Measurements from ENCODE around the gene SNTG2.

- no peak for TF ChIP-seq YY1 (IDR thresholded peaks at IDR 0.05; ENCODE audit: low read depth, low read length)
- no peak for TF ChIP-seq PML (IDR thresholded peaks at IDR 0.05; ENCODE audit: low read length)
- TF ChIP-seq MAX (IDR thresholded peaks at IDR 0.05; ENCODE audit: low read depth, low read length) = no peak
- TF ChIP-seq EZH2 (IDR thresholded peaks at IDR 0.05; ENCODE audit: borderline replicate concordance, control insufficient read depth, low read depth, low read length) = no peak
- TF ChIP-seq, protein P1, sequence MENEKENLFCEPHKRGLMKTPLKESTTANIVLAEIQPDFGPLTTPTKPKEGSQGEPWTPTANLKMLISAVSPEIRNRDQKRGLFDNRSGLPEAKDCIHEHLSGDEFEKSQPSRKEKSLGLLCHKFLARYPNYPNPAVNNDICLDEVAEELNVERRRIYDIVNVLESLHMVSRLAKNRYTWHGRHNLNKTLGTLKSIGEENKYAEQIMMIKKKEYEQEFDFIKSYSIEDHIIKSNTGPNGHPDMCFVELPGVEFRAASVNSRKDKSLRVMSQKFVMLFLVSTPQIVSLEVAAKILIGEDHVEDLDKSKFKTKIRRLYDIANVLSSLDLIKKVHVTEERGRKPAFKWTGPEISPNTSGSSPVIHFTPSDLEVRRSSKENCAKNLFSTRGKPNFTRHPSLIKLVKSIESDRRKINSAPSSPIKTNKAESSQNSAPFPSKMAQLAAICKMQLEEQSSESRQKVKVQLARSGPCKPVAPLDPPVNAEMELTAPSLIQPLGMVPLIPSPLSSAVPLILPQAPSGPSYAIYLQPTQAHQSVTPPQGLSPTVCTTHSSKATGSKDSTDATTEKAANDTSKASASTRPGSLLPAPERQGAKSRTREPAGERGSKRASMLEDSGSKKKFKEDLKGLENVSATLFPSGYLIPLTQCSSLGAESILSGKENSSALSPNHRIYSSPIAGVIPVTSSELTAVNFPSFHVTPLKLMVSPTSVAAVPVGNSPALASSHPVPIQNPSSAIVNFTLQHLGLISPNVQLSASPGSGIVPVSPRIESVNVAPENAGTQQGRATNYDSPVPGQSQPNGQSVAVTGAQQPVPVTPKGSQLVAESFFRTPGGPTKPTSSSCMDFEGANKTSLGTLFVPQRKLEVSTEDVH (IDR thresholded peaks at IDR 0.05; ENCODE audit: low read depth, partially characterized antibody) = no peak
- no peak for TF ChIP-seq HDGF (IDR thresholded peaks at IDR 0.05)
- TF ChIP-seq, protein P2, sequence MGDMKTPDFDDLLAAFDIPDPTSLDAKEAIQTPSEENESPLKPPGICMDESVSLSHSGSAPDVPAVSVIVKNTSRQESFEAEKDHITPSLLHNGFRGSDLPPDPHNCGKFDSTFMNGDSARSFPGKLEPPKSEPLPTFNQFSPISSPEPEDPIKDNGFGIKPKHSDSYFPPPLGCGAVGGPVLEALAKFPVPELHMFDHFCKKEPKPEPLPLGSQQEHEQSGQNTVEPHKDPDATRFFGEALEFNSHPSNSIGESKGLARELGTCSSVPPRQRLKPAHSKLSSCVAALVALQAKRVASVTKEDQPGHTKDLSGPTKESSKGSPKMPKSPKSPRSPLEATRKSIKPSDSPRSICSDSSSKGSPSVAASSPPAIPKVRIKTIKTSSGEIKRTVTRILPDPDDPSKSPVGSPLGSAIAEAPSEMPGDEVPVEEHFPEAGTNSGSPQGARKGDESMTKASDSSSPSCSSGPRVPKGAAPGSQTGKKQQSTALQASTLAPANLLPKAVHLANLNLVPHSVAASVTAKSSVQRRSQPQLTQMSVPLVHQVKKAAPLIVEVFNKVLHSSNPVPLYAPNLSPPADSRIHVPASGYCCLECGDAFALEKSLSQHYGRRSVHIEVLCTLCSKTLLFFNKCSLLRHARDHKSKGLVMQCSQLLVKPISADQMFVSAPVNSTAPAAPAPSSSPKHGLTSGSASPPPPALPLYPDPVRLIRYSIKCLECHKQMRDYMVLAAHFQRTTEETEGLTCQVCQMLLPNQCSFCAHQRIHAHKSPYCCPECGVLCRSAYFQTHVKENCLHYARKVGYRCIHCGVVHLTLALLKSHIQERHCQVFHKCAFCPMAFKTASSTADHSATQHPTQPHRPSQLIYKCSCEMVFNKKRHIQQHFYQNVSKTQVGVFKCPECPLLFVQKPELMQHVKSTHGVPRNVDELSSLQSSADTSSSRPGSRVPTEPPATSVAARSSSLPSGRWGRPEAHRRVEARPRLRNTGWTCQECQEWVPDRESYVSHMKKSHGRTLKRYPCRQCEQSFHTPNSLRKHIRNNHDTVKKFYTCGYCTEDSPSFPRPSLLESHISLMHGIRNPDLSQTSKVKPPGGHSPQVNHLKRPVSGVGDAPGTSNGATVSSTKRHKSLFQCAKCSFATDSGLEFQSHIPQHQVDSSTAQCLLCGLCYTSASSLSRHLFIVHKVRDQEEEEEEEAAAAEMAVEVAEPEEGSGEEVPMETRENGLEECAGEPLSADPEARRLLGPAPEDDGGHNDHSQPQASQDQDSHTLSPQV (IDR thresholded peaks at IDR 0.05) = no peak
- TF ChIP-seq HDAC6 (IDR thresholded peaks at IDR 0.05; ENCODE audit: unreplicated experiment) = no peak
- no peak for TF ChIP-seq POLR2A (IDR thresholded peaks at IDR 0.05; ENCODE audit: low read depth, low read length)
- no peak for TF ChIP-seq E2F4 (IDR thresholded peaks at IDR 0.05; ENCODE audit: low read depth, low read length)
- no peak for TF ChIP-seq RCOR1 (conservative IDR thresholded peaks at IDR 0.05; ENCODE audit: low read depth, low read length)
Observed at GRCh38 chr2:1079873-1080799, 129.5 kb downstream of the SNTG2 start.
